ENCODE measurements around the gene FBXO45.
"Not testable (repeated sequence)": the region's sequence is repeated elsewhere in the genome, so short reads cannot be mapped to it uniquely, and the experiment has no call there.

FBXO45 gene

GRCh38 chr3:196557236-196557635 lies 11.2 kb upstream of the FBXO45 start:
- DNase-seq (ENCODE audit: low read depth), result no peak

- no peak for DNase-seq (ENCODE audit: low read depth)
These were observed 10.0 kb upstream of the FBXO45 start for GRCh38 chr3:196558476-196558875.

- DNase-seq (ENCODE audit: low read depth), result no peak
These were observed 8.6 kb upstream of the FBXO45 start for GRCh38 chr3:196559826-196560225.

DNA sequence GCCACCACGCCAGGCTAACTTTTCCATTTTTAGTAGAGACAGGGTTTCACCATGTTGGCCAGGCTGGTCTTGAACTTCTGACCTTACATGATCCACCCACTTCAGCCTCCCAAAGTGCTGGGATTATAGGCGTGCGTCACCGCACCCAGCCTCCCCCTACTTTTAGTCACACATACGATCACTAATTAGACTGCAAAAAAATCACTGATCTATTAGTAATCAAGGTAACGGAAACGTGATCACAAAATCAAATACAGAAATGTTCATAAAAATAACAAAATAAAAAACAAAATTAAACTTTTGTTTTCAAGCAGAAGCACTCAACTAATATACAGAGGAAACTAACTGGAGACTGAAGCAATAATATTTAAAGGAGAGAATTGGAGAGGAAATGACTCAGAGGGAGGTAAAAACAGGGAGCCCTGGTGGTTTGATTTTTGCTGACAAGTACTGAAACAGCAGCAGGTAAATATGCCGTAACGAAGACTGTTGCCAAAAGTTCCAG lies 4.7 kb upstream of the FBXO45 start:
- DNase-seq (ENCODE audit: low read depth), result no peak

- DNase-seq (ENCODE audit: low read depth), result no peak
These were observed 600 bp downstream of the FBXO45 start for GRCh38 chr3:196569003-196569516.

GRCh38 chr3:196570332-196570731 lies 1.9 kb downstream of the FBXO45 start:
- DNase-seq (ENCODE audit: low read depth), result not testable (repeated sequence)

GRCh38 chr3:196572389-196572788 lies 3.9 kb downstream of the FBXO45 start:
- no peak for DNase-seq (ENCODE audit: low read depth)

DNA sequence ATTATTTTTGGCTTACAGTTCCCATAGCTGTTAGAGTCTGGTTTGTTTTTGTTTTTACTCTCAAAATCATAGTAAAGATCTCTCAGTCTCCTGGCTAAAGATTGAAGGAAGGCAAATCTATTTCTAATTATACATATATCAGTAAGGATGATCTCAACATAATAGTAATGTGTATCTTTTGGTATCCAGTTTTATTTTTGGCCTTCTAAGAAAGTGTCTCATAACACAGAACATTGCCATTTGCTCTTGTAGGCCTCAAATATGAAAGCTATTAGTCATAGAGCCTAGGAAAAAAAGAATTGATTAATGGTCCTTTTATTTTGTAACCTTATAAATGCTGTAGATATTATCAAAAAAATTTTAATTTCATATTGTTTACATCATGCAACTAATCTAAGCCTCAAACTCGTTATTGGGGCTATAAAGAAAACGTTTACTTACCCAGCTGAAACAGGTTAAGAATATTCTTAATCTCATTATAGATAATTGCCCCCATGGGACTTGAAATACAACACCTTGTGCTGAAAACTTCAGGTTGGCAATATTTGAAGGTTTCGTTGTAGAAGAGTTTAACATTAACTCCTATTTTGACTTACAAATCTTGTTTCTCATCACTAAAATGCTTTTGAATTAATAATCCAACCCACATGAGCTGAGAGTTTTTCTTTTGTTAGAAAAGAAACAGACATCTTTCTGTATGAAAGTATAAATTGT lies 16.7 kb downstream of the FBXO45 start:
- DNase-seq (ENCODE audit: low read depth), result peak; percentile 20

GRCh38 chr3:196590279-196590678 lies 21.8 kb downstream of the FBXO45 start:
- DNase-seq (ENCODE audit: low read depth), result no peak

DNA sequence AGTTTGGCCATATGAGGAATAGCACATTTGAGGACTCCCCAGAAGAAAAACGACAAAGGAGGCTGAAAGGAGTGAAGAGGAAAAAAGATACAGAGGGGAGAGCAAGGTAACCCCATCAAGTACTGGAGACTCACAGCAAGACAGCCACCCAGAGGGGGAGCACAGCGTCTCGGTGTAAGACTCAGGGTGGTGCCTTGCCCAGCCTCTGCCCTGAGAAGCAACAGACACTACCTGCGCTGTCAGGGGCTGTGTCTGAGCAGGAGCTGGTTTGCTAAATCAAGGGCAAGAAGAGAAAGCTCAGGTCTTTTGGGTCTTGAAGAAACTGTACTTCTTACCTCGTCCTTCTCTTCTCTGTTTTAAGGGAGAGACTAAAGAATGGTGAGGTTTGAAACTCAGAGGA lies 27.9 kb downstream of the FBXO45 start:
- DNase-seq (ENCODE audit: low read depth), result no peak

DNA sequence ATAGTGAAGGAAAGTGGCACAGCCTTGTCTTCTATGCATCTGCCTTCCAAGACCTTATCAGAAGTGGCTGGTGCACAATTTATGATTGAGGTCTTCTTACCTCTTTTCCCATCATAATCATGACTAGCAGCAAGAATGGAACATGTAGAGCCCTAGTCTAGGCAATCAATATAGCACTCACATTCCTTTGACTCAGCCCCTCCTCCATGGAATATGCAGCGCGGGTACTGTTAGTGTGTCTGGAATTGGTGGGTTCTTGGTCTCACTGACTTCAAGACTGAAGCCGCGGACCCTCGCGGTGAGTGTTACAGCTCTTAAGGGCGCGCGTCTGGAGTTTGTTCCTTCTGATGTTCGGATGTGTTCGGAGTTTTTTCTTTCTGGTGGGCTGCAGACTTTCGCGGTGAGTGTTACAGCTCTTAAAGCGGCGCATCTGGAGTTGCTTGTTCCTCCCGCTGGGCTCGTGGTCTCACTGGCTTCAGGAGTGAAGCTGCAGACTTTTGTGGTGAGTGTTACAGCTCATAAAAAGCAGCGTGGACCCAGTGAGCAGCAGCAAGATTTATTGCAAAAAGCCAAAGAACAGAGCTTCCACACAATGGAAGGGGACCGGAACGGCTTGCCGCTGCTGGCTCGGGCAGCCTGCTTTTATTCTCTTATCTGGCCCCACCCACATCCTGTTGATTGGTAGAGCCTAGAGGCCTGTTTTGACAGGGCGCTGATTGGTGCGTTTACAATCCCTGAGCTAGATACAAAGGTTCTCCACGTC lies 29.7 kb downstream of the FBXO45 start:
- not testable (repeated sequence) for DNase-seq (ENCODE audit: low read depth)

DNA sequence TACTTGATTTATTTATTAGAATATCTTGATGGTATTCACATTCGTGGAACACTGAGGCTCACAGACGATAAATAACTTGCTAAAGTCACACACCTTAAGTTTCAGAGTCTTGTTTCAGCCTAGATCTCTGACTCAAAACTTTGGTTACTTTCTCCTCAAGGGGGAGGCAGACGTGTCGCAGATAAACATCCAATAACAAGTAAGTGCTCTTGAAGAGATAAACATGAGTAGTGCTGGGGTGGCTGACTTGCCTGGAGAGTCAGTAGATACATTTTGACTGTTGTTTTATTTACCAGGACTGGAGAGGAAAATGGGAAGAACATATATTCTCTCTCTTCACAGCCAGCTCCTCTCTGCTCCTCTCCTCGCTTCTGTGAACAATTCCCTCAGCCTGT lies 31.3 kb downstream of the FBXO45 start:
- DNase-seq (ENCODE audit: low read depth), result no peak

DNA sequence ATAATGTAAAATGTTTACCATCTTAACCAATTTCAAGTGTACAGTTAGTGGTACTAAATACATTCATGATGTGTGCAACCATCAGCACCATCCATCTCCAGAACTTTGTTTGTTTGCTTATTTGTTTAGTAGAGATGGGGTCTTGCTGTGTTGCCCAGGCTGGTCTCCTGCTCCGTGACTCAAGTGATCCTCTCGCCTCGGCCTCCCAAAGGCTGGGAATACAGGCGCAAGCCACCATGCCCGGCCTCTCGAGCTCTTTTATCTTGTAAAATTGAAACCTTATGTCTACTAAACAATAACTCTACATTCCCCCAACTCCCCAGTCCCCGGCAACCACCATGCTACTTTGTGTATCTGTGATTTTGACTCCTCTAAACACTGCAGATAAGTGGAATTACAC lies 31.9 kb downstream of the FBXO45 start:
- no peak for DNase-seq (ENCODE audit: low read depth)

DNA sequence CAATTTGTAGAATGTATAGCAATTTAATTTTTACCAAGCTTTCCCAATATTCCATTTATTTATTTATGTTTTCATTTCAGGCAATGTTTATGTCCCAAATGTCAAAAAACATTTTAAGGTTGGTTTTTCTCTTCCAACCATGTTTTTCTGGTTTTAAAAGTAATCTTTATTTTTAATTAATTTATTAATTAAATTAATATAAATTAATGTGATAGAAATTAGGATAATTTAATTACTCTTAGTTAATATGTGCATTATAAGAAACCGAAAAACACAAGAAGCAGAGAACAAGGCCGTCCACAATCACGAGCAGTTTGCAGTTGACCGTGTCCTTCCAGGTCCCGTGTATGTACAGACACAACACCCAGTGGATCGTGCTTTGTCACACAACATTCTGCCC lies 34.2 kb downstream of the FBXO45 start:
- DNase-seq (ENCODE audit: low read depth), result no peak

GRCh38 chr3:196603683-196604082 lies 35.2 kb downstream of the FBXO45 start:
- DNase-seq (ENCODE audit: low read depth), result no peak

DNA sequence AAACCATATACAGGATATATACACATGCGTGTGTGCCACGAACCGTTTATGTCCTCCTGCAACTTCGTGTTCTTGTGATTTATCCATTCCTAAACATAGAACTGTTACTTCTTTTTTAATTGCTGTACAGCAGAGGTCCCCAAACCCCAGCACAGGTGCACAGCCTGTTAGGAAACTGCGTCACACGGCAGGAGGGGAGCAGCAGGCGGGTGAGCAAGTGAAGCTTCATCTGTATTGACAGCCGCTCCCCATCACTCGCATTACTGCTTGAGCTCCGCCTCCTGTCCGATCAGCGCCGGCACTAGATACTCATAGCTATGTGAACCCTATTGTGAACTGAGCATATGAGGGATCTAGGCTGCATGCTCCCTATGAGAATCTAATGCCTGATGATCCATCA lies 36.1 kb downstream of the FBXO45 start:
- DNase-seq (ENCODE audit: low read depth), result no peak

DNA sequence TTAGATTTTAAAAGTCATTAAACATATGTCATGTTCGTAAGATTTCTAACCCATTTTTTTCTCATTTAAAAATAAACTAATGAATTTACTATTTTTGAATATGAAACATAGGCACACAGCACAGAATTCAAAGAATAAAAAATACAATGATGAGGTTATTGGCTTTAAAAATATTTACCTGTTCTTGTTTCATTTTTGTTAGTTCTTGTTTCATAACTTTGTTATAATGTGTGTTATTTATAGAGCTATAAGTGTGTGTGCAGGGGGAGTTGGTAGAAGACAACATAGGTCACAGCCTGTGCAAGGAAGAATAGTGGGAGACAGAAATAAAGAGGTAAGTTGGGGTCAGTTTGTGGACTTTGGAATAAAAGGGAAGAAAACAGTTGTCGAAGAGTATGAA lies 40.2 kb downstream of the FBXO45 start:
- no peak for DNase-seq (ENCODE audit: low read depth)

DNA sequence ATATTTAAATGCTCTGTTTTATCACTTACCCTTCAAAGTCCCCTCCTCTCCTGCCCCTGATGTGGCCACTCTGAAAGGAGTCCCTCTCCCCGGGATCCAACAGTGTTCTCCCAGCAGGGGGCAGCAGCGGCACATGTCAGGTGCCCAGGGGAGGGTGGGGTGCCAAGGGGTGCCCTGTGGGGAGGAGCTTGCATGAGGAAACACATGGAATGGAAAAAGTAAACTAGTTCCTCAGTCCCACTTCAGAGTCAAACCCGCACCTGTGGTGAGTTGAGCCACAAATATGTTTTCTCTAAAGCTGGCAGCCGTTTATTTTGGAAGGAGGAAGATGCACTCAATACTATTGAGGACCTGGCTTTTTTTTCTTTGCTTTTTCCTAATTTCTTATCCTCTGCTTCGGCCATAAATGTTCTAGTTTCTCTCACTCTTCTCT lies 40.9 kb downstream of the FBXO45 start:
- DNase-seq (ENCODE audit: low read depth), result peak; percentile 62

- no peak for DNase-seq (ENCODE audit: low read depth)
These were observed 41.5 kb downstream of the FBXO45 start for GRCh38 chr3:196609805-196610515.

GRCh38 chr3:196611761-196612483 lies 43.5 kb downstream of the FBXO45 start:
- no peak for DNase-seq (ENCODE audit: low read depth)

GRCh38 chr3:196615234-196615633 lies 46.8 kb downstream of the FBXO45 start:
- not testable (repeated sequence) for DNase-seq (ENCODE audit: low read depth)

DNA sequence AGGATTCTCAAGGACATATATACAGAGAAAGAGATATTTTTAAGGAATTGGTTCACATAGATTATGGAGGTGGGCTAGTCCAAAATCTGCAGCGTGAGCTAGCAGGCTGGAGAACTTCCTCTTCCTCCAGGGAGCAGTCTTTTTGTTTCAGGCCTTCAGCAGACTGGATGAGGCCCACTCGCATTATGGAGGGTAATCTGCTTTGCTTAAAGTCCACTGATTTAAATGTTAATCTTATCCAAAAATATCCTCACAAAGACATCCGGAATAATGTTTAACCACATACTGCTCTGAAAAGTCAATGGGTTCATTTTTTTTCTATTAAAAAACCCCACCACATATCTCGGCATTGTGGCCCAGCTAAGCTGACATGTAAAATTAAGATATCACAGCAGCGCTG lies 48.8 kb downstream of the FBXO45 start:
- no peak for DNase-seq (ENCODE audit: low read depth)

Data from stromal cell of bone marrow (primary cell).